HepG2 (cell line): ENCODE measurements around the gene VGLL4. TPM values are rescaled to one million over a fixed set of nuclear protein-coding genes. Genes with fewer than 3 reads are reported as not detected.
A peak's percentile ranks its signal among the peaks of the same experiment; 100 is the strongest.

Experiments used
- ATAC-seq: fragments of 200-7000 bp; cut with Tn5 transposase; 3 replicates; pipeline ENCODE4 v1.9.1; 2020; ENCODE audit warnings: mild to moderate bottlenecking, moderate library complexity
- BruUV-seq: library from RNA; stranded (reverse); fragments of 400-500 nt; replicated peaks from 2 replicates; lab custom pipeline; 2021; lab: Mats Ljungman, UMichigan
- CTCF ChIA-PET: fragments of 300-600 bp; formaldehyde crosslinking; extraction: SDS; loops from one replicate; lab custom pipeline; 2021; ENCODE audit warnings: low total read pairs, inconsistent platforms, low intra/inter-chr PET ratio; lab: Yijun Ruan, JAX
- POLR2A ChIA-PET: fragments of 350-600 bp; sonication (Branson Sonifier 250); formaldehyde crosslinking; loops from one replicate; lab custom pipeline; 2020; ENCODE audit warnings: antibody characterized with exemption, inconsistent platforms; lab: Yijun Ruan, JAX
- DNase-seq: peaks from one replicate; pipeline ENCODE4 v3.0.0-alpha.2; 2015; ENCODE audit warnings: low spot score
- FAIRE-seq: peaks from 3 replicates; lab custom pipeline; 2011; peaks lifted over from hg19 to GRCh38; lab: Jason Lieb, UNC
- H2AFZ ChIP-seq: one replicate; pipeline ENCODE4 v1.6.1; 2011; ENCODE audit warnings: low read length, inconsistent platforms
- H3K27ac ChIP-seq: fragments of 300-600 bp; 3 replicates; pipeline ENCODE4 v1.8.0; 2011; ENCODE audit warnings: mixed run types, mild to moderate bottlenecking, mixed read lengths, low read length, inconsistent platforms; ENCODE audit not compliant: insufficient read depth; ENCODE audit errors: extremely low read length
- H3K27me3 ChIP-seq, 2 experiments: fragments of 200-600 bp in 1 of 2; 2 replicates in 1 of 2; 3 replicates in 1 of 2; pipeline versions ENCODE4 v1.6.0 to v1.8.0; 2011; ENCODE audit warnings: low read length in 2 of 2, mild to moderate bottlenecking in 2 of 2, moderate library complexity in 2 of 2, inconsistent platforms in 1 of 2; ENCODE audit not compliant: insufficient read depth in 2 of 2, control insufficient read depth in 1 of 2
- H3K36me3 ChIP-seq, 2 experiments: fragments of 200-600 bp in 1 of 2; replicated peaks in 1 of 2; 2 replicates in 1 of 2; 3 replicates in 1 of 2; pipeline versions ENCODE4 v1.5.1 to v1.8.0; 2011; ENCODE audit warnings: low read length in 2 of 2, inconsistent platforms in 1 of 2; ENCODE audit not compliant: insufficient read depth in 2 of 2, control insufficient read depth in 1 of 2
- H3K4me1 ChIP-seq: 2 replicates; pipeline ENCODE4 v1.5.1; 2012; ENCODE audit warnings: low read length, inconsistent platforms; ENCODE audit not compliant: insufficient read depth
- H3K4me2 ChIP-seq: 2 replicates; pipeline ENCODE4 v1.6.0; 2011; ENCODE audit warnings: low read depth, low read length, inconsistent platforms
- H3K4me3 ChIP-seq, 3 experiments: fragments of 200-600 bp in 1 of 3; sonication (generic), shearing (Covaris generic) in 1 of 3; replicated peaks in 1 of 3; 2 replicates each; pipeline ENCODE4 v1.5.1; 2011 to 2016; ENCODE audit warnings: low read length in 3 of 3, inconsistent platforms in 2 of 3, low read depth in 2 of 3, mild to moderate bottlenecking in 2 of 3, control low read depth in 1 of 3, mixed read lengths in 1 of 3; ENCODE audit not compliant: insufficient read depth in 1 of 3
- H3K79me2 ChIP-seq: one replicate; pipeline ENCODE4 v1.6.1; 2011; ENCODE audit warnings: low read length, inconsistent platforms; ENCODE audit not compliant: insufficient read depth
- H3K9ac ChIP-seq: 2 replicates; pipeline ENCODE4 v1.6.0; 2011; ENCODE audit warnings: mild to moderate bottlenecking, low read depth, low read length, inconsistent platforms; ENCODE audit not compliant: insufficient read depth
- H3K9me3 ChIP-seq: 2 replicates; pipeline ENCODE4 v1.5.1; 2012; ENCODE audit warnings: mild to moderate bottlenecking, low read length
- H4K20me1 ChIP-seq: 2 replicates; pipeline ENCODE4 v1.6.0; 2011; ENCODE audit warnings: inconsistent platforms, mild to moderate bottlenecking, low read length, moderate library complexity; ENCODE audit not compliant: insufficient read depth
- CREM ChIP-seq, 2 experiments: sonication (generic) in 1 of 2; formaldehyde crosslinking in 1 of 2; IDR thresholded peaks; 2 replicates each; pipeline versions ENCODE4 v1.4.0 to v1.6.1; 2016 to 2020; ENCODE audit warnings: antibody characterized with exemption in 1 of 2, mild to moderate bottlenecking in 1 of 2, missing genetic modification reagents in 1 of 2
- ELF3 ChIP-seq: IDR thresholded peaks from 2 replicates; pipeline ENCODE4 v1.6.1; 2016; ENCODE audit warnings: missing genetic modification reagents, missing compliant biosample characterization
- FOXC1 ChIP-seq: sonication (generic); formaldehyde crosslinking; IDR thresholded peaks from 2 replicates; pipeline ENCODE4 v1.8.0; 2022; ENCODE audit warnings: mild to moderate bottlenecking, missing genetic modification reagents, borderline replicate concordance
- MTF1 ChIP-seq: sonication (generic); formaldehyde crosslinking; IDR thresholded peaks from 2 replicates; pipeline ENCODE4 v1.5.0; 2020; ENCODE audit warnings: missing genetic modification reagents
- PAF1 ChIP-seq: IDR thresholded peaks from 2 replicates; pipeline ENCODE4 v1.6.1; 2016; ENCODE audit warnings: missing genetic modification reagents, missing compliant biosample characterization
- PAXIP1 ChIP-seq: sonication (generic); formaldehyde crosslinking; conservative IDR thresholded peaks from 2 replicates; pipeline ENCODE4 v1.4.0; 2020; ENCODE audit warnings: mild to moderate bottlenecking, missing genetic modification reagents, moderate library complexity
- RBM22 ChIP-seq: fragments of 200-400 bp; formaldehyde crosslinking; optimal IDR thresholded peaks from 2 replicates; pipeline ENCODE3; 2017; ENCODE audit warnings: mild to moderate bottlenecking, low read length, moderate library complexity
- TRAFD1 ChIP-seq: sonication (generic); formaldehyde crosslinking; IDR thresholded peaks from 2 replicates; pipeline ENCODE4 v1.5.1; 2020; ENCODE audit warnings: missing genetic modification reagents, mild to moderate bottlenecking, borderline replicate concordance
- ZBTB34 ChIP-seq: sonication (generic); formaldehyde crosslinking; IDR thresholded peaks from 2 replicates; pipeline ENCODE4 v1.8.0; 2022; ENCODE audit warnings: mild to moderate bottlenecking, missing genetic modification reagents
- ZNF547 ChIP-seq: sonication (generic); formaldehyde crosslinking; IDR thresholded peaks from 2 replicates; pipeline ENCODE4 v1.5.1; 2020; ENCODE audit warnings: mild to moderate bottlenecking, missing genetic modification reagents
- WGBS: methylation state at CpG from one replicate; pipeline ENCODE4 v1.1.6; 2017; ENCODE audit warnings: low lambda C conversion rate; 5-methylcytosine and 5-hydroxymethylcytosine counted together
- in situ Hi-C: cut with HindIII; loops from 2 replicates; pipeline ENCODE4 v1.10.0; 2017; ENCODE audit warnings: low pct_unique_long_range_greater_than_20kb; ENCODE audit not compliant: extremely low pct_ligation_motif_present
- intact Hi-C: fragments of 100-400 bp; cut with micrococcal nuclease; formaldehyde crosslinking; loops from one replicate; pipeline ENCODE4 v1.10.0; 2022; ENCODE audit not compliant: unreplicated experiment
- polyA plus RNA-seq, 8 experiments: library from polyadenylated mRNA; depleted of rRNA in 3 of 8; stranded (reverse) in 7 of 8; unstranded in 1 of 8; fragments of >200 nt; fragmentation: Illumina TruSeq in 4 of 8; extraction: Trizol in 4 of 8; gene quantifications; 2 replicates each; pipeline versions ENCODE4 v1.2.1 to v1.2.3, GENCODE V29; 2011 to 2016; ENCODE audit warnings: low read depth in 4 of 8, missing spikeins in 1 of 8, mixed read lengths in 1 of 8; ENCODE audit not compliant: insufficient read depth in 1 of 8
- total RNA-seq, 5 experiments: library from RNA; depleted of rRNA; stranded (reverse); fragments of >200 nt; fragmentation: Illumina TruSeq; extraction: Trizol; gene quantifications; 2 replicates each; pipeline ENCODE4 v1.2.3, GENCODE V29; 2016; ENCODE audit warnings: low read depth in 1 of 5

Gene VGLL4
- total and polyA plus RNA-seq, 2 of the 13 experiments (the other 11 are each of a cell fraction or from before 2014, with no cell fraction given), result 23.2 to 39.0 TPM

- CTCF ChIA-PET, result no interaction called here
- BruUV-seq, result no TSS peak
- no peaks in the 10 kb centered on the region for H3K27me3 ChIP-seq
- 94% methylated on average over 8 of the region's 9 CpGs for WGBS
- 0 out of 2 replicates have a peak overlapping the region, but pooled peaks have one; percentile 43 for H3K4me2 ChIP-seq
- no peak overlapping the region for H2AFZ ChIP-seq
- H3K9ac ChIP-seq, result no peak overlapping the region
- in situ Hi-C loops, result no loop called here
- intact Hi-C loops, result no loop called here
- DNase-seq (no peak), FAIRE-seq (no peak), ATAC-seq (no peak)
- H3K27ac ChIP-seq, result peak overlapping the region; percentile 55
- H3K4me3 ChIP-seq, result no peak overlapping the region
- H3K79me2 ChIP-seq, result peaks cover 100% of the 10 kb centered on the region
- H4K20me1 ChIP-seq, result peaks cover 13% of the 10 kb centered on the region
- peaks cover 87% of the 10 kb centered on the region for H3K4me1 ChIP-seq
- POLR2A ChIA-PET, result no interaction called here
- peaks cover under 1 to 2% of the 10 kb centered on the region in 2 experiments; a peak in 4 of 5 replicates for H3K36me3 ChIP-seq
- TF ChIP-seq RBM22 (peak; percentile 48), TRAFD1 (CRISPR knock-in tag) (no peak)
- H3K9me3 ChIP-seq, result no peaks in the 10 kb centered on the region
Measured at GRCh38 chr3:11611341-11611799, 32.3 kb downstream of the VGLL4 start.

GRCh38 chr3:11610700-11611275 lies 32.9 kb downstream of the VGLL4 start:
- in situ Hi-C loops, result no loop called here
- intact Hi-C loops, result loop anchor here (1.0 kb wide), 1 partner anchor 8 kb away; no protein-coding TSS in a partner anchor
- CTCF ChIA-PET, result no interaction called here
- 68% methylated on average over 8 of the region's 8 CpGs for WGBS
- H3K27me3 ChIP-seq, result no peaks in the 10 kb centered on the region
- no peak overlapping the region; a peak in 1 of 6 replicates for H3K4me3 ChIP-seq
- POLR2A ChIA-PET, result interaction anchor here (1.7 kb wide), 1 partner anchor 33 kb away, joined by 3 read pairs; the partner anchor contains the start of gene VGLL4
- H3K9me3 ChIP-seq, result no peaks in the 10 kb centered on the region
- no peak overlapping the region for H3K9ac ChIP-seq
- H4K20me1 ChIP-seq, result peaks cover 18% of the 10 kb centered on the region
- peaks cover 82% of the 10 kb centered on the region for H3K4me1 ChIP-seq
- no peak overlapping the region for H2AFZ ChIP-seq
- FAIRE-seq (no peak), ATAC-seq (no peak), DNase-seq (no peak)
- peak overlapping the region; percentile 43 for H3K4me2 ChIP-seq
- peaks cover 3 to 6% of the 10 kb centered on the region in 2 experiments; a peak in 4 of 5 replicates for H3K36me3 ChIP-seq
- H3K27ac ChIP-seq, result peak overlapping the region; percentile 55
- peaks cover 100% of the 10 kb centered on the region for H3K79me2 ChIP-seq
- BruUV-seq, result no TSS peak
- TF ChIP-seq ZNF547 (CRISPR knock-in tag) (no peak), FOXC1 (CRISPR knock-in tag) (no peak), PAF1 (CRISPR knock-in tag) (no peak), PAXIP1 (CRISPR knock-in tag) (0 out of 2 replicates have a peak, but pooled peaks have one; percentile 5), CREM (IDR thresholded peaks at IDR 0.05) (peak; percentile 8; the same call in 1 of the 2 replicates), CREM (CRISPR knock-in tag; IDR thresholded peaks at IDR 0.05) (no peak), ZBTB34 (CRISPR knock-in tag) (no peak), MTF1 (CRISPR knock-in tag) (no peak), ELF3 (CRISPR knock-in tag) (no peak)
